GM18519 (cell line): ENCODE measurements around the gene MMP2.

Experiments
- ATAC-seq: cut with Tn5 transposase; IDR thresholded peaks from one replicate; pipeline ENCODE4 v1.9.1; 2021; ENCODE audit warnings: mild to moderate bottlenecking, moderate library complexity; ENCODE audit not compliant: unreplicated experiment, low FRiP score

MMP2 gene

DNA sequence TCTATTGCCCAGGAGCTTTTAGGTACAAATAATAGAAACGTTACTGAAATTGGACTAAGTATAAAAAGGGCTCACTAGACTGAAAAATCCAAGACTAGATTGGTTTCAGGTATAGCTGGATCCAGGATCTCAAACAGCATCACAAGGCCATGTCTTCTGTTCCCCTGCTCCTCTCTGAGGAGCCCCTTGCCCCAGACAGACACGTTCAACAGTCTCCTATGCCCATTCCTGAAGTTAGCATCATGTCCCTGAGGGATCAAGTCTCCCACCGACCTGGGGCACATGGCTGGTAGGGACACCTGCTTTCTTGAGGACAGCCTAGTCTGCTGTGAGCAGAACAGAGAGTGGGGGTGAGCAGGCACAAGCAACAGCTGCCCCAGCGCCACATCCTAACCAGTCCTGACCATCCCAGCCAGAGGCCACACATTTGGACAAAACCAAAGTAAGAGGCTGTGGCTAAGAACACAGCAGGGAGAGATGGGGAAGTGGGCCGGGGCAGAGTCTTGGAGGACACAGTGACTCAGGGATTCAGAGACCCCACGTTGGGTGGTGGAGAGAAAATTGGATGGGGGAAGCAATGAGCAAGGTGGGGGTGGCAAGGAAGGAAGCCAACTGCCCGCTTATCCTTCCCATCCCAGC lies 10.5 kb upstream of the MMP2 start:
- no peak for ATAC-seq

GRCh38 chr16:55469821-55470532 lies 9.0 kb upstream of the MMP2 start:
- no peak for ATAC-seq

- ATAC-seq, result no peak
Observed at GRCh38 chr16:55470533-55471371, 8.2 kb upstream of the MMP2 start.

DNA sequence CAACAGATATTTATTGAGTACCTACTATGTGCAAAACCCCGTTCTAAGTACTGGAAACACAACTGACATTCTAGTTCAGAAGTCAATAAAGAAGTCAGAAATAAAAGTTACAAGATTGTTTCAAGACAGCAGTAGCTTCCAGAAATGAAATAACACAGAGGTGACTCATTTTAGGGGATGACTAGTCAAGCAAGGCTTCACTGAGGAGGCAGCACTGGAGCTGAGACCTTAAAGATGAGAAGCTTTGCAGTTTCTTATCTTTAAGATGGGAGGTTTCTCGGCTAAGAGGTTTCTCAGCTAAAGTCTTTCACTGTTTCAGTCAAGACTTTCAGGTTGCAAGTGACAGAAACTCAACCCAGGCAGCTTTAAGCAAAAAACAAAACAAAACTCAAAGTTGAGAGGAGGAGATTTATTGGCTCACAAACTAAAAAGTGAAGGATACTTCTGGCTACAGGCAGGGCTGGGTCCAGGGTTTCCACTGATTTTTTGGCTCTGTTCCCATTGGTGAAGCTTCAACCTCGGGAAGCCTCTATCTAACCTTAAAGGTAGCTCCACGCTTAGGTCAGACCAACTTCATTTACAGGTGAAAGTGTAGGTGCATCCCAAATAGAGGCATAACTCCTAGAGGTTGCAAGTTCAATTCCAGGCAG lies 7.4 kb upstream of the MMP2 start:
- ATAC-seq, result peak; percentile 49

- no peak for ATAC-seq
Observed at GRCh38 chr16:55473587-55473986, 5.4 kb upstream of the MMP2 start.

DNA sequence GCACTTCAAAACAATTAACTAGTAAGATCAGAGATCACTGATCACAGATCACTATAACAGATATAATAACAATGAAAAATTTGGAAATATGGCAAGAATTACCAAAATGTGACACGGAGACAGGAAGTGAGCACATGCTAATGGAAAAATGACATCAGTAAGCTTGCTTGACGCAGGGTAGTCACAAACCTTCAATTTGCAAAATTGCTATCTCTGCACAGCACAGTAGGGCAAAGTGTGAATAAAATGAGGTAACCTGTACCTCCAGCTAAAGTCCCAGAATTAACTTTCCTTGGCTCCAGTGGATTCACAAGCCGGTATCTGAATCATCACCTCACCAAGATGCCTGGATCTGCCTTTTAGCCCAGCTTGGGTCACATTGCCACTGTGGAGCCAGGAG lies 4.2 kb upstream of the MMP2 start:
- no peak for ATAC-seq

- ATAC-seq, result no peak
Observed at GRCh38 chr16:55475919-55476318, 3.1 kb upstream of the MMP2 start.

GRCh38 chr16:55476625-55477533 lies 2.1 kb upstream of the MMP2 start:
- no peak for ATAC-seq

- no peak for ATAC-seq
Observed at GRCh38 chr16:55477736-55478135, 1.3 kb upstream of the MMP2 start.

GRCh38 chr16:55479430-55480140 lies 587 bp downstream of the MMP2 start:
- no peak for ATAC-seq

- ATAC-seq, result no peak
Observed at GRCh38 chr16:55480228-55480655, 1.2 kb downstream of the MMP2 start.

- ATAC-seq, result no peak
Observed at GRCh38 chr16:55481023-55481422, 2.0 kb downstream of the MMP2 start.

GRCh38 chr16:55482056-55482455 lies 3.1 kb downstream of the MMP2 start:
- ATAC-seq, result no peak

GRCh38 chr16:55487048-55487803 lies 8.2 kb downstream of the MMP2 start:
- no peak for ATAC-seq

DNA sequence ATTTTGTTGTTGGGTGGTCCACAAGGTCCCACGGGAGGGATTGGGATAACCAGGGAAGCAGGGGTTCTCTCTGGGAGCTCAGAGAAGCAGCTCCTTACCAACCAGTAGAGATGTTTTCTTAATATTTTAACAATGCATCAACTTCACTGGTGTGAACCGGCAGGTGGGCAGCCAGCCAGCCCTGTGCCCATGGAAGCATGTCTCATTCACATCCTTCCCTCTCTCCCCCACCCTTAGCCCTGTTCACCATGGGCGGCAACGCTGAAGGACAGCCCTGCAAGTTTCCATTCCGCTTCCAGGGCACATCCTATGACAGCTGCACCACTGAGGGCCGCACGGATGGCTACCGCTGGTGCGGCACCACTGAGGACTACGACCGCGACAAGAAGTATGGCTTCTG lies 9.3 kb downstream of the MMP2 start:
- ATAC-seq, result no peak

GRCh38 chr16:55489119-55489955 lies 10.3 kb downstream of the MMP2 start:
- no peak for ATAC-seq

DNA sequence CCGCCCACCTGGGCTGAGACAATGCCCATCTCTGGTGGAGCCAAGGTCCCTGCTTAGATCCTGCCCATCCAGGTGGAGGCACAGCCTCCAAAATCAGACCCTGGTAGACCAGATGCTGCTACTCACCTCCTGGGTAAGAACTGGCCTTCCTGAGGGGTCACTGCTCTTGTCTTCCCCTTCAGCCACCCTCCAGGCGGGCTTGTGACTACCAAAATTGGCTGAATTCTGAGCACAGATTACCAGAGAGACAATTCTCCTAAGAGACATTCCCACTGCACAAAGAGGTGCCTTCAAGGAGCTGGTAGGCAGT lies 10.9 kb downstream of the MMP2 start:
- ATAC-seq, result no peak

- no peak for ATAC-seq
Observed at GRCh38 chr16:55490301-55490700, 11.3 kb downstream of the MMP2 start.
